Fibroblast of villous mesenchyme (primary cell): ENCODE measurements around the gene MSMB. TPM values are rescaled to one million over a fixed set of nuclear protein-coding genes. Genes with fewer than 3 reads are reported as not detected.

Source experiments
- DNase-seq: peaks from one replicate; pipeline ENCODE4 v3.0.0-alpha.2; 2010; ENCODE audit warnings: low read depth
- H3K4me3 ChIP-seq: 2 replicates; pipeline ENCODE4 v1.5.1; 2011; ENCODE audit warnings: low read depth, mild to moderate bottlenecking, low read length
- CTCF ChIP-seq: IDR thresholded peaks from 2 replicates; pipeline ENCODE4 v1.5.1; 2012; ENCODE audit warnings: low read depth, mild to moderate bottlenecking, low read length; ENCODE audit not compliant: insufficient read depth
- total RNA-seq: library from RNA; depleted of rRNA; stranded (reverse); fragments of >200 nt; gene quantifications from 2 replicates; pipeline ENCODE4 v1.2.3, GENCODE V29; 2012

The MSMB gene
- total RNA-seq, 1 donor: not detected

- no peak for TF ChIP-seq CTCF
These were observed 14.2 kb downstream of the MSMB start for GRCh38 chr10:46031648-46032532.

GRCh38 chr10:46030091-46030937 lies 15.8 kb downstream of the MSMB start, which contains the start of gene NCOA4:
Gene NCOA4, minus strand, starts transcription at chr10:46030623. Its CDS starts 13,943 bp downstream, at chr10:46016680.
- peak within 1 kb of the TSS; percentile 89 for H3K4me3 ChIP-seq
- TF ChIP-seq CTCF: peak; percentile 69
- DNase-seq: peak; percentile 99

More at GRCh38 chr10:46031648-46032532, 14.2 kb downstream of the MSMB start:
- H3K4me3 ChIP-seq: no peak overlapping the region
- no peak for DNase-seq

GRCh38 chr10:46029461-46030030 lies 16.5 kb downstream of the MSMB start:
- no peak for DNase-seq
- peak overlapping the region; percentile 89 for H3K4me3 ChIP-seq
- TF ChIP-seq CTCF: no peak

GRCh38 chr10:46028584-46029460 lies 17.2 kb downstream of the MSMB start:
- peak; percentile 79 for TF ChIP-seq CTCF
- H3K4me3 ChIP-seq: peak overlapping the region; percentile 89
- DNase-seq: peak; percentile 78

GRCh38 chr10:46026106-46026505 lies 20.0 kb downstream of the MSMB start:
- DNase-seq: no peak
- no peak for TF ChIP-seq CTCF
- H3K4me3 ChIP-seq: no peak overlapping the region

GRCh38 chr10:46025406-46025805 lies 20.7 kb downstream of the MSMB start:
- H3K4me3 ChIP-seq: no peak overlapping the region
- DNase-seq: no peak
- no peak for TF ChIP-seq CTCF
